ENCODE measurements around the gene KATNBL1.
"Not testable (repeated sequence)": the region's sequence is repeated elsewhere in the genome, so short reads cannot be mapped to it uniquely, and the experiment has no call there.

The KATNBL1 gene

DNA sequence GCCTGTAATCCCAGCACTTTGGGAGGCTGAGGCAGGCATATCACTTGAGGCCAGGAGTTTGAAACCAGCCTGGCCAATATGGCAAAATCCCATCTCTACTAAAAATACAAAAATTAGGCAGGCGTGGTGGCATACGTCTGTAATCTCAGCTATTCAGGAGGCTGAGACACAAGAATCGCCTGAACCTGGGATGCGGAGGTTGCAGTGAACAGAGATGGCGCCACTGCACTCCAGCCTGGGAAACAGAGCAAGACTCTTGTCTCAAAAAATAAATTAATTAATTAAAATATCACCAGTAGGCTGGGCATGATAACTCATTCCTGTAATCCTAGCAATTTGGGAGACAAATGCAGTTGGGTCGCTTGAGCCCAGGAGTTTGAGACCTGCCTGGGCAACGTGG, 16.6 kb downstream of the KATNBL1 start:
- not testable (repeated sequence) for DNase-seq (ENCODE audit: low spot score)

DNA sequence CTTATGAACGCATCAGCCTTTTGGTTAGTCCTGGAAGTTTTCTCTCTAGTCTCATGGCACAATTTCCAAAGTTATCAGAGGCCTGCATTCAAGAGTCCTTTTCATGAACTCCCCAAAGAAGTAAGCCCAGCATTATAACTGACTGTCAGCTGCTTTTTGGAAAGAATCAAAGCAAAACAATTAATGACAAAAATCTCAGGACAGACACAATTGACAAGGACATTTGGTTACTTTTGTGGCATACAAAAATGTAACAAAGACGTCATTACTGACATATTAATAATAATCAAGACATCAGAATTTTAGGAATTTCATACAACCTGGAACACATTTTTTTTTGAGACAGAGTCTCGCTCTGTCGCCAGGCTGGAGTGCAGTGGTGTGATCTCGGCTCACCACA, 21.2 kb downstream of the KATNBL1 start:
- no peak for DNase-seq (ENCODE audit: low spot score)

GRCh38 chr15:34185666-34186065, 24.2 kb downstream of the KATNBL1 start:
- no peak for DNase-seq (ENCODE audit: low spot score)

- no peak for DNase-seq (ENCODE audit: low spot score)
These were observed 27.0 kb downstream of the KATNBL1 start for GRCh38 chr15:34182942-34183341.

- no peak for DNase-seq (ENCODE audit: low spot score)
These were observed 30.7 kb downstream of the KATNBL1 start for GRCh38 chr15:34179234-34179633.

DNA sequence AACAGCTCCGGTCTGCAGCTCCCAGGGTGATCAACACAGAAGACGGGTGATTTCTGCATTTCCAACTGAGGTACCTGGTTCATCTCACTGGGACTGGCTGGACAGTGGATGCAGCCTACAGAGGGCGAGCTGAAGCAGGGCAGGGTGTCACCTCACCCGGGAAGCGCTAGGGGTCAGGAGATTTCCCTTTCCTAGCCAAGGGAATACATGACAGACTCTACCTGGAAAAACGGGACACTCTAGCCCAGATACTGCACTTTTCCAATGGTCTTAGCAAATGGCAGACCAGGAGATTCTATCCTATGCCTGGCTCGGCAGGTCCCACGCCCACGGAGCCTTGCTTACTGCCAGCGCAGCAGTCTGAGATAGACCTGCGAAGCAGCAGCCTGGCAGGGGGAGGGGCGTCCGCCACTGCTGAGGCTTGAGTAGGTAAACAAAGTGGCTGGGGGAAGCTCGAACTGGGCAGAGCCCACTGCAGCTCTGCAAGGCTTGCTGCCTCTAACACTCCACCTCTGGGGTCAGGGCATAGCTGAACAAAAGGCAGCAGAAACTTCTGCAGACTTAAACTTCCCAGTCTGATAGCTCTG, 43.8 kb downstream of the KATNBL1 start:
- DNase-seq (ENCODE audit: low spot score), result not testable (repeated sequence)

DNA sequence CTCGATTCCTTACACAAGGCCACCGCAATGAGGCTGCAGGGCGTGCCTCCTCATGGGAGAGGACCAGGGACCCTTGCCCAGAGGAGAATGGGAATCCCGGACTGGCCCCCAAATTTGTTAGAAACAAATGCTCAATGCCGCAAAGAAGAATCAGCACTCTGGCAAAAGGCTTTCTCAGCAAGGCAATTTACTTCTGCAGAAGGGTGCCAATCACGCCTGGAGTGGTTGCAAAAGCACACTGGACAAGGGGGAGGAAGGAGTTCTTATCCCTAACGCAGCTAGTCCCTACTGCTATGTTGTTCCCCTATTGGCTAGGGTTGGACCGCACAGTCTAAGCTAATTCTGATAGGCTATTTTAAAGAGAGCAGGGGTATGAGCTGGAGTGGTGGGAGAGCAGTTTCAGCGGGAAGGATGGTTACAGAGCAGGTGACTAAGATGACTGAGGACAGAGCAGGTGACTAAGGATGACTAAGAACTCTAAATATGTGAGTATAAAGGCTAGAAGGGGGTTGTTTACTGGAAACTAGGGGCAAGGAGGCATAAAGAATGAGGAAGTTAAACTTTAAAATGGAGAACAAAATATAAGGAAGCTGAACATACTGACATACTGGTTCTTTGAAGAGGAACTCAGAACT, 48.5 kb downstream of the KATNBL1 start:
- no peak for DNase-seq (ENCODE audit: low spot score)

DNA sequence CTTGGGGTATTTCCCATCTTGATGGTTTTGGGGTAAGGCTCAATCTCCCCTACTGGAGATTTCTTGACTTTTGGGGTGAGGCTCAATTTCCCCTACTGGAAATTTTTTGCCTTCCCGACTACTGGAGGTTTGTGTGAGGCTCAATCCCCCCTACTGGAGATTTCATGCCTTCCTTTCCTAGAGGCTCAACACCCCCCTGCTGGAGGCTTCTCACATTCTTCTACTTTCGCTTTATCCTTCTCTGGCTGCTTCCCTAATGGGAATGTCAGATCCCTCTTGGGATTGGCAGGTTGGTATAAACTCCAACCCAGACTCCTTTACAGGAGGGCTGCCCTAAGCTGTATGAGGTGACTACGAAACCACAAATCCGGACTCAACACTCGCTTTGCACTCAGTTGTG, 49.2 kb downstream of the KATNBL1 start:
- no peak for DNase-seq (ENCODE audit: low spot score)

GRCh38 chr15:34158355-34158754, 51.5 kb downstream of the KATNBL1 start:
- DNase-seq (ENCODE audit: low spot score), result no peak

GRCh38 chr15:34155859-34156258, 54.0 kb downstream of the KATNBL1 start:
- DNase-seq (ENCODE audit: low spot score), result no peak

GRCh38 chr15:34154725-34155204, 55.1 kb downstream of the KATNBL1 start:
- DNase-seq (ENCODE audit: low spot score), result no peak

GRCh38 chr15:34147371-34148140, 62.3 kb downstream of the KATNBL1 start:
- DNase-seq (ENCODE audit: low spot score), result no peak

- DNase-seq (ENCODE audit: low spot score), result no peak
These were observed 76.4 kb downstream of the KATNBL1 start for GRCh38 chr15:34133511-34133910.

GRCh38 chr15:34132881-34133280, 77.0 kb downstream of the KATNBL1 start:
- no peak for DNase-seq (ENCODE audit: low spot score)

DNA sequence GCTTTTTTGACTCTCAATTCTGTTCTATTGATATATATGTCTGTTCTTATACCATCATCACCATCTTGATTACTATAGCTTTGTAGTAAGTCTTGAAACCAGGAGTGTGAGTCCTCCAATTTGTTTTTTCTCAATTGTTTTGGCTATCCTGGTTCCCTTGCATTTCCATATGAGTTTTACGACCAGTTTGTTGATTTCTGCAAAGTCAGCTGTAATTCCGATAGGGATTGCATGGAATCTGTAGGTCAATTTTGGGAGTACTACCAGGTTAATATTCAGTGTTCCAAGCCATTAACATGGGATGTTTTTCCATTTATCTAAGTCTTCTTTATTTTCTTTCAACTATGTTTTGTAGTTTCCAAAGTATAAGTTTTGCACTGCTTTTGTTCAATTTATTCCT, 81.0 kb downstream of the KATNBL1 start:
- no peak for DNase-seq (ENCODE audit: low spot score)

- no peak for DNase-seq (ENCODE audit: low spot score)
These were observed 83.4 kb downstream of the KATNBL1 start for GRCh38 chr15:34126522-34126921.

DNA sequence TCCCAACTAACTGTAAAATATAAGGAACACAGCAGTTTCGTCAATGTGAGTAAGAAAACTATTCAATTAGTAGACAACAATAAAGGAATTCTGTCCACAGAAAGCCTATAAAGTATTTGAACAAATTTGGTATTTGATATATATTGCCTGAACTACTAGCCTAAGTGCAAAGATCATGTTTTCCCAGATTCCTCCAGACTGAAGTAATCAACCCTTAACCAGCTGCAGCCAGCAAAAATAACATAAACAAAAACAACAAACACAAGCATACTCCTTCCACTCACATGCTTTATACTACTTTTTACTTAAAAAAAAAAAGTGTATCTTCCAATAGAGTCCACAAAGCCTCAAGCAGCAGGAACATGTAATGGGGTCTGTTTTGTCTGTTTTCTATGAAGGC, 84.0 kb downstream of the KATNBL1 start:
- no peak for DNase-seq (ENCODE audit: low spot score)

- DNase-seq (ENCODE audit: low spot score), result no peak
These were observed 85.2 kb downstream of the KATNBL1 start for GRCh38 chr15:34124651-34125050.

DNA sequence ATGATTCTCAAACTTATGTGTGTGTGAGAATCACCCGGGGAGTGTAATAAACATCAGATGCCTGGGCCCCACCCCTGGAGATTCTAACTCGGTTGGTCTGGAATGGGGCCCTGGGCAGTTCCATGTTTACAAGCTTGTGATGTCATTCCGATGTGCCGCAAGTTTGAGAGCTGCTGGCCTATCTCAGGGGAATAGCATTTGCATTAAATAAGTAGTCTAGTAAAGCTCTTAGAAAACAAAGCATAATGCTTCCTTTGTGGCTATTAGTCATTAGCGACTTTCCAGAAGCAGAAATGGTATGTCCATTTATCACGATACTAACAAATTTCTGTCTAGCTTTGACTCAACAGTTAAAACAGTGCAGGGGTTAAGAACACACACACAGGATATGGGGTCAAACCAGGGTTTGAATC, 87.1 kb downstream of the KATNBL1 start:
- no peak for DNase-seq (ENCODE audit: low spot score)

- not testable (repeated sequence) for DNase-seq (ENCODE audit: low spot score)
These were observed 88.1 kb downstream of the KATNBL1 start for GRCh38 chr15:34121786-34122185.

- not testable (repeated sequence) for DNase-seq (ENCODE audit: low spot score)
These were observed 89.5 kb downstream of the KATNBL1 start for GRCh38 chr15:34120420-34120819.

DNA sequence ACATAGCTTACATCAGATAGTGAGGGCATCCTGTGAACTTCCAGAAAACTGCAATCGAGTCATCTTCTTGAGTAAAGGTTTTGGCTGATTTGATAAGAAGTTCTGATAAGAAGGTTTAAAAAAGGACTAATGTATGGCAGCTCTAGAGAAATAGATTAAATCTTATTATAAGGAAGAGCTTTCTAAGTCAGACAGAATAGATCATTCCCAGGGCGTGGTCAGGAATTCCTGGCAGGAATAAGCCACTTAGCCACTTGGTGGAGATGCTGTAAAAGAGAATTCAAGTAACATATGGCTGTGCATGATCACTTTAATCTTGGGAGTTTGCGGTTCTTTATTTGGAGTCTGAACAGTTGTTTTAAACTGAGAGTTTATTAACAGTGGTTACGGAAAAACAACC, 90.6 kb downstream of the KATNBL1 start:
- no peak for DNase-seq (ENCODE audit: low spot score)

- DNase-seq (ENCODE audit: low spot score), result no peak
These were observed 93.3 kb downstream of the KATNBL1 start for GRCh38 chr15:34116620-34117019.

Measured in NAMALWA (cell line).